TTC549 (cell line): ENCODE measurements around the gene SYT1.

Source experiments
- FAIRE-seq: peaks from 2 replicates; lab custom pipeline; 2012; peaks lifted over from hg19 to GRCh38; lab: Jason Lieb, UNC

The SYT1 gene

DNA sequence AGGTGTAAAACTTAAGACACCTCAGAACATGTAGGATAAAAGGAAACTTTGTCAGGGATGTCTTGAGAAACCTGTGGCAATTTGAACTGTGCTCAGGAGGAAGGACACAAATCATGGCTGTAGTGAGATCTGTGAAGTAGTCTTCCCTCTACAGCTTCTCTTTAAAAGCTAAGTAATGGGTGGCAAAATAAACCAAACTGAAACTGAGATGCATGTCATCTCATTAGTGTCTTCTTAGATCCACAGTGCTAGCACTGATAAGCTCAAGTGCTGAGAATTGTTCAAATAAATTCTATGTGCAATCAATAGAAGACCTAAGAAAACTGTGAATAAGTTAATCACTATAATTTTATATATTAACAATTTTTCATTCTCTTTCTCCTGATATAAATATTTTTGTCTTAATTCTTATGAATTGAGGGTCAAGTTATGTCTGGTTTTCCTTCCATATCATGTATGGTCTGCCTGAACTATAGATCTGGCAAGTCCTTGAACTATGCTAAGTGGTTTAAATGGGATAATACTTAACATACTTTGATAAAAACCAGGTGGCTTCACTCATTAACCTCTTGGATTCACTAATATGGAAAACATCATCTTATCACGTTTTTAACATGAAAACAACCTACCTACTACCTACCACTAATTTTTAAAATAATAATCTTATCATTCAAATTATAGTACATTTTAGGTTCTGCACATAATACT lies 27.2 kb downstream of the SYT1 start:
- FAIRE-seq, result no peak

DNA sequence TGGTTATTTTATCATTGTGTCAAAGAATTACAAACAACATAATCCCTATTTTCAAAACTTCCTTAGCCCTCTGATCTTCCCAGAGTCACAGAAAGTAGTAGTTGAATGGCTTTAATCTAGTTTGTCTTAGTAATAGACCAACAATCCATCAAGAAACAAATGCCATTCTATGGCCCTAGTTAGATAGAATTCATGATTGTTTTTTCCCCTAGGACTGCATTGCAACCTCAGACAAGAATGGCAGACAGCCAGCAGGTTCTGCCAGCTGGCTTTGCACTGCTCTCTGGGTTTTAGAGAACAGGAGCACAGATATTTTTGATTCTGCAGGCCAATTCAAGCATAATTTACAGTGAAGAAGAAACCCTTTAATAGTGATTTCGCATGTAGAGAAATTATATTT lies 33.8 kb downstream of the SYT1 start:
- FAIRE-seq, result no peak

- no peak for FAIRE-seq
These were observed 50.3 kb downstream of the SYT1 start for GRCh38 chr12:78914859-78915331.

- no peak for FAIRE-seq
These were observed 52.4 kb downstream of the SYT1 start for GRCh38 chr12:78916845-78917480.

DNA sequence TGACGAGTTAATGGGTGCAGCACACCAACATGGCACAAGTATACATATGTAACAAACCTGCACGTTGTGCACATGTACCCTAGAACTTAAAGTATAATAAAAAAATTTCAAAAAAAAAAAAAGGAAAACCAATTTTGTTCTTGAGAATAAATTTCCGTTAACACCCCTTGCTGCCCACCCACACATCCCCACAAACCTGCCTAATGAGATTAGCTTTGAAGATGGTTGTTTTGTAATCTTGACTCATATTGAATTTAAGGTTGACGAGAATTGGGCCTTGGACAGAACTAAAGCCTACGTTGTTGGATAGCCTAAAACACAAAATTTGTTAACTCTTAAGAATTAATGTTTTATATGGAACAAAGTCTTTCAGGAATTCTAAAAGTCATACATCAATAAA lies 52.9 kb downstream of the SYT1 start:
- no peak for FAIRE-seq

- no peak for FAIRE-seq
These were observed 53.7 kb downstream of the SYT1 start for GRCh38 chr12:78918268-78918667.

DNA sequence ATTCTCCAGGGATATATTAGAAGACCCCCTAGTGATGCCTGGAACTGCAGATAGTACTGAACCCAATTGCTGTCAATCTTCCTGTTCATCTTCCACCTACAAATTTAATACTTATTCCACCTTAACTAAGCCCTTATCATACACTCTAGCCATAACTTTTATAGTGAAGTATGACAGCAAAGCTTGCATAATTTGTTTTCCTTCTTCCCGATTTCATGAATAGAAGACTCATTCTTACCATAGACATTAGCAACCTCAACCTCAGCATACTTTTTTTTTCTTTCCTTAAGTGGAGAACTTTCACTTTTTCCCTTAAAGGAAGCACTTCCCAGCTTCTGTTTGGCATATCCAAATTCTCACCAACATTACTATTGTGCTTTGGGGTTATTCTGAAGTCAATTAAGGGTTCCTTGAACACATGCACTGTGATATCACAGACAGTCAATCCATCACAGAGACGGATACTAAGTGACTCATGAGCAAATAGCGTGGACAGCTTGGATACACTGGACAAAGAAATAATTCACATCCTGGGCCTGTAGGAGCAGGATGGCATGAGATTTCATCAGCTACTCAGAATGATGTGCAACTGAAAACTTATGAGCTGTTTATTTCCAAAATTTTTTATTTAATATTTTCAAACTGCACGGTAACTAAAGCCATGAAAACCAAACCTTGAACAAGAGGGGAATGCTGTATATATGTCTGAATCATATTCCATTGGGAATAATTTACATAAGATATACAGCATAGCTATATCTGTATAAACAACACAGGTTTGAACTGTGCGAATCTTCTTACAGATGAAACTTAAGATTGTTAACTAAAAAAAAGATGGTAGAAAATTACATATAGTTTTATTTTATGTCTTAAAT lies 63.9 kb downstream of the SYT1 start:
- FAIRE-seq, result no peak

DNA sequence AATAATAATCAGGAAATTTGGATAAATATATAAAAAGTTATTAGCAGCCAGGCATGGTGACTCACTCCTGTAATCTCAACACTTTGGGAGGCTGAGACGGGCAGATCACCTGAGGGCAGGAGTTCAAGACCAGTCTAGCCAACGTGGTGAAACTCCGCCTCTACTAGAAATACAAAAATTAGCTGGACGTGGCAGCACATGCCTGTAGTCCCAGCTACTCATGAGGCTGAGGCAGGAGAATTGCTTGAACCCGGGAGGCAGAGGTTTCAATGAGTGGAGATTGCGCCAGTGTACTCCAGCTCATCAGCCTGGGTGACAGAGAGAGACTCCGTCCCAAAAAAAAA lies 64.5 kb downstream of the SYT1 start:
- no peak for FAIRE-seq

GRCh38 chr12:78931466-78931990 lies 67.0 kb downstream of the SYT1 start:
- no peak for FAIRE-seq

DNA sequence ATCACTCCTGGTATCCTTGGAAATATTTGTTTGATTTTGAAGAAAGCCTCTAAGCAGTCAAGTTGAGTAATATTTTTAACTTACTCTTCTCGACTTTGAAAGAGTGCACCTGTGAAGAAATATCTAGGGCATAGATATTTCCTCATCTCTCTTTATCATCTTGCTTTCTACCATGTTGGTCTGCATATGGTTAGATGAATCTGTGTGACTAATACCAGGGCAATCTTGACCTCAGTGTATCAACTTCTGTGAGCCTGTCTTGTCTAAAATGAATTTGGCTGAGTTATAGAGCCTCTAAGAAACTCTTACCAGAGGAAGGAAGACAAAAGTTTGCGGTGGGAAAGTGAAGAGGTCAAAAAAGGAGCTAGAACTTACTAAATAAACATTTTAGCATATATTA lies 68.4 kb downstream of the SYT1 start:
- FAIRE-seq, result no peak

- FAIRE-seq, result no peak
These were observed 73.9 kb downstream of the SYT1 start for GRCh38 chr12:78938341-78939084.

DNA sequence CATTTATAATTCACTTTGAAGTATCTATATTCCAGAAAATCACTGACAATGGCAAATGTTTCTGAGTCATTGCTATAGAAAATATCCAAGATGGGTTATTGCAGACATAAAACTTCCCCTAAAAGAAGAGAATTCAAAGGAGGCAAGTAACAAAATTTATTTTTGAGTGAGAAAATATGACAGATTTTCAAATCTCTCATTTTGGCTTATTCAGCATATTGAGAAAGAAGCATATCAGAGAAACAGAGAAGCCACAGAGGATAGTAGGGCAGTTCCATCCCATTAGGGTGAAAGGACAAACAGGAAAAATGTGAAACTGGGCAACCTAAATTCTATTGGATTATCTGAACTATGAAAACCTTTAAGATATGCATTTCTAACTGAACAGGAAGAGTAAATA lies 85.0 kb downstream of the SYT1 start:
- no peak for FAIRE-seq

DNA sequence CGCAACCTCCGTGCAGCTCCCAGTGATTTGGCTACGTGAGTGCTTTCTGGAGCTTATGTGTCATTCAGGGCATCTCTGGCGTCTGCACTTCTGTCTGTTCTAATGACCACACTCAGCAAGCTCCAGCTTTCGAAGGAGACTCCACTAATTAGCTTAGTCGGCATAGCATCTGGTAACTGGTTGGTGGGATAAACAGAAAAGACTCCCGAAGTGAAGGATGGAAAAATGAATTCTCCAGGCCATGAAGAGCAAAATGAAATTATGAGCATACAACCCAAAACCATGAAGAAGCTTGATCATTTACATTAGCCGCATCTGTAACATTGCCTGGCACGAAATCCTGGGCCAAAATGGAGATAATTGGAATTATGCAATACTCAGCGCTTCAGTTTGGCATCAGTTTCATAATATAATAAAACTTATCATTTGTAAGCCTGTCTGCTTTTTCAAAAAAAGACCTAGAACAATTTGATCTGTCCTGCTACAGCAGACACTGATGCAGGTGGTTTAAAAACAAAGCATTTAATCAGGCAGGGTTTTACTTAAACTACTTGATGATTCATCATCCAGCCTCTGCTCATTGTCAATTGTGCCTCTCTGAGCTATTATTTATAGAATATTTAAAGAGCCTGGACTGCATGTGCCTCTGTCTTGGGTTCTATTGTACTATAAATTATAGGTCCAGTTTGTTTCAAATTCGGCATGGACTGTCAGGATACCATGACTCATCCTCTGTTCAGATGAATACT lies 87.4 kb downstream of the SYT1 start:
- FAIRE-seq, result no peak

GRCh38 chr12:78952552-78952929 lies 88.0 kb downstream of the SYT1 start:
- FAIRE-seq, result no peak

- no peak for FAIRE-seq
These were observed 94.4 kb downstream of the SYT1 start for GRCh38 chr12:78958941-78959340.

DNA sequence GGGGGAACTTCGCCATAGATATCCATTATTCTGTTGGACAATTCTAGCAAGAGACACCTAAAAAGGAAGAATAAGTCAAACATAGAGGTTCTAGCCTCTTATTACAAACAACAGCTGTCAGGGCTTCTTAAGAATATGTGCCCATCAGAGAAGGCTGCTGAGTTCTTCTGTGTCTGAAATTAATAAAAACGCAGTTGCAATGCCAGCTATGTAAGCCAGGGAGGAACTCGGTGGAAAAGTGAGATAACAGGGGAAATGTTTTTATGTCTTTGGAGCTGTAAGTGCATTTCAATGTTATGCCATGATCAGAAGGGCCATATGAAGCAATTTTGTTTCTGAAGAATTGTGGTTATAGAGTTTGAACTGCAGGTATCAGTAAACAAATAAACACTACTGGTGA lies 95.0 kb downstream of the SYT1 start:
- no peak for FAIRE-seq

DNA sequence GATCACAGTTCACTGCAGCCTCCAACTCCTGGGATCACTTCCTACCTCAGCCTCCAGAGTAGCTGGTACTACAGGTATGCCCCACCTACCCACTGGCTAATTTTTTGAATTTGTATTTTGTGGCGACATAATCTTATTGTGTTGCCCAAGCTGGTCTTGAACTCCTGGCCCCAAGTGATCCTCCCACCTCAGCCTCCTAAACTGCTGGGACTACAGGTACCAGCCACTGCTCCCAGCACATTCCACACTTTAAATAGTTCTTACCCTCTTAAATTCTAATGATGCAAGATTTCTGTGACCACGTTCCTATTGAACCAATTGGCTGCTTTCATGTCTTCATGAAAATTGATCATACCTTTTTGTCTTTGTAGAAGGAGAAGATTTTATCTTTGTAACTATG lies 96.6 kb downstream of the SYT1 start:
- no peak for FAIRE-seq

- no peak for FAIRE-seq
These were observed 99.1 kb downstream of the SYT1 start for GRCh38 chr12:78963439-78964227.

DNA sequence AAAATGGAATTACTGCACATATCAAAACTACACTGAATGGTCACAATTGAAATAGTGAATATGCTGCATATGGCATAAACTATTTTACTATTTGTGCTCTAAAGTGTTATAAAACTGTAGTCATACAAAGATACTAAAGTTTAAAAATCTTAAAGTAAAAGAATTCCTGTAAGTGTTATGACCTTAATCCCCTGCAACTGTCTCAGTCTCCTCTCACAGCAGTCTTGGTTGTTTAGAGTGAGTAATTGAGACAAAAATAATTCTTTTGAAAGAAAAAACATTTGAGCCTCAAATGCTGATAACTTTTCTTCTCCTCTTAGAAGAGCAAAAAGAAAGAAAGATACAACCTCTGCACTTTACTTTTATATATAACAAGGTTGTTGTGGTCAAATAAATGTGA lies 99.9 kb downstream of the SYT1 start:
- no peak for FAIRE-seq

GRCh38 chr12:78966062-78966461 lies 101.5 kb downstream of the SYT1 start:
- FAIRE-seq, result no peak

DNA sequence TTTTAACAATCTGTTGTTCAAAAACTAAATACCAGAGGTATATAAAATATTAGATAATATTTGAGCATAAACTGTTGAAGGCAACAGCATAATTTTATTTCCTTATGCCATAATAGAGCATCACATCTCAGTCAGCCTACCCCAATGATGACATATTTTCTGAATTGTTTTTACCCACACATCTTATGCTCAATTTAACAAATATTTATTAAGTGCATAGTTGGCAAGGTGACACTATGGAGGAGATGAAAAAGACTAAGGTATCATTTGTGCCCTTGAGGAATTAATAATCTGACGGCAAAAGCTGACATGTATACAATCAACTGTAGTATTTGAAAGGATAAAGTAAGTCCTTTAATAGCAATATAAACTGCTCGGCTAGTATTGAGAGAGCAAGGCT lies 102.4 kb downstream of the SYT1 start:
- FAIRE-seq, result no peak
